ENCODE results near the gene F13A1.

Gene F13A1

GRCh38 chr6:6333501-6333900 is 13.0 kb upstream of the F13A1 start:
- no peaks in the 10 kb centered on the region for H3K9me3 Mint-ChIP-seq
- H3K4me3 Mint-ChIP-seq = no peak overlapping the region
- H3K27ac Mint-ChIP-seq = no peak overlapping the region
- ATAC-seq (replicated peaks) (no peak), DNase-seq (no peak)
- H3K4me1 Mint-ChIP-seq (ENCODE audit: low read depth in 2 of 2) = no peaks in the 10 kb centered on the region
- peaks cover 14 to 42% of the 10 kb centered on the region in 2 donors for H3K27me3 Mint-ChIP-seq
- peaks cover 2% of the 10 kb centered on the region for H3K36me3 Mint-ChIP-seq (ENCODE audit: insufficient read depth)

GRCh38 chr6:6332811-6333244 is 12.4 kb upstream of the F13A1 start:
- H3K4me1 Mint-ChIP-seq (ENCODE audit: low read depth in 2 of 2) = no peaks in the 10 kb centered on the region
- no peak overlapping the region for H3K27ac Mint-ChIP-seq
- H3K4me3 Mint-ChIP-seq = no peak overlapping the region
- DNase-seq (no peak), ATAC-seq (replicated peaks) (no peak)
- H3K27me3 Mint-ChIP-seq = peaks cover 16 to 47% of the 10 kb centered on the region in 2 donors
- H3K9me3 Mint-ChIP-seq = no peaks in the 10 kb centered on the region
- H3K36me3 Mint-ChIP-seq (ENCODE audit: insufficient read depth) = peaks cover 2% of the 10 kb centered on the region

GRCh38 chr6:6331946-6332601 is 11.6 kb upstream of the F13A1 start:
- Mint-ChIP-seq H3K4me3 (no peak overlapping the region), H3K4me1 (ENCODE audit: low read depth in 2 of 2) (no peaks in the 10 kb centered on the region)

GRCh38 chr6:6331393-6331792 is 10.9 kb upstream of the F13A1 start:
- ATAC-seq (replicated peaks) (no peak), DNase-seq (no peak)
- Mint-ChIP-seq H3K36me3 (ENCODE audit: insufficient read depth) (peaks cover 2% of the 10 kb centered on the region), H3K4me1 (ENCODE audit: low read depth in 2 of 2) (no peaks in the 10 kb centered on the region), H3K27me3 (peaks cover 24 to 58% of the 10 kb centered on the region in 2 donors), H3K27ac (no peak overlapping the region), H3K4me3 (no peak overlapping the region), H3K9me3 (no peaks in the 10 kb centered on the region)

More at GRCh38 chr6:6331946-6332601, 11.6 kb upstream of the F13A1 start:
- Mint-ChIP-seq H3K27ac (no peak overlapping the region), H3K9me3 (no peaks in the 10 kb centered on the region), H3K36me3 (ENCODE audit: insufficient read depth) (peaks cover 2% of the 10 kb centered on the region), H3K27me3 (peaks cover 21 to 53% of the 10 kb centered on the region in 2 donors)
- DNase-seq = no peak
- no peak for ATAC-seq (replicated peaks)

- Mint-ChIP-seq H3K9me3 (no peaks in the 10 kb centered on the region), H3K36me3 (ENCODE audit: insufficient read depth) (peaks cover 2% of the 10 kb centered on the region), H3K4me1 (ENCODE audit: low read depth in 2 of 2) (no peaks in the 10 kb centered on the region), H3K27ac (no peak overlapping the region), H3K4me3 (no peak overlapping the region), H3K27me3 (peaks cover 32 to 68% of the 10 kb centered on the region in 2 donors)
- ATAC-seq (replicated peaks) (no peak), DNase-seq (no peak)
Measured at GRCh38 chr6:6330407-6330806, 9.9 kb upstream of the F13A1 start.

GRCh38 chr6:6328451-6328850 is 8.0 kb upstream of the F13A1 start:
- Mint-ChIP-seq H3K9me3 (no peaks in the 10 kb centered on the region), H3K27ac (no peak overlapping the region), H3K4me3 (no peak overlapping the region), H3K36me3 (ENCODE audit: insufficient read depth) (no peaks in the 10 kb centered on the region), H3K4me1 (ENCODE audit: low read depth in 2 of 2) (no peaks in the 10 kb centered on the region), H3K27me3 (peaks cover 37 to 68% of the 10 kb centered on the region in 2 donors)
- DNase-seq = no peak
- ATAC-seq (replicated peaks) = no peak

GRCh38 chr6:6323352-6323751 is 2.9 kb upstream of the F13A1 start:
- Mint-ChIP-seq H3K27ac (no peak overlapping the region), H3K9me3 (no peaks in the 10 kb centered on the region), H3K36me3 (ENCODE audit: insufficient read depth) (no peaks in the 10 kb centered on the region), H3K4me1 (ENCODE audit: low read depth in 2 of 2) (no peaks in the 10 kb centered on the region), H3K27me3 (peaks cover 66 to 91% of the 10 kb centered on the region in 2 donors), H3K4me3 (no peak overlapping the region)
- DNase-seq = no peak
- ATAC-seq (replicated peaks) = no peak

GRCh38 chr6:6320901-6321300 is 439 bp upstream of the F13A1 start:
- Mint-ChIP-seq H3K4me3 (no peak overlapping the region), H3K36me3 (ENCODE audit: insufficient read depth) (no peaks in the 10 kb centered on the region), H3K27ac (no peak overlapping the region), H3K9me3 (no peaks in the 10 kb centered on the region), H3K27me3 (peaks cover 72 to 91% of the 10 kb centered on the region in 2 donors), H3K4me1 (ENCODE audit: low read depth in 2 of 2) (no peaks in the 10 kb centered on the region)
- no peak for DNase-seq
- no peak for ATAC-seq (replicated peaks)

- DNase-seq (no peak), ATAC-seq (replicated peaks) (no peak)
- H3K4me3 Mint-ChIP-seq = no peak overlapping the region
- H3K9me3 Mint-ChIP-seq = no peaks in the 10 kb centered on the region
- peaks cover 64 to 85% of the 10 kb centered on the region in 2 donors for H3K27me3 Mint-ChIP-seq
- H3K36me3 Mint-ChIP-seq (ENCODE audit: insufficient read depth) = no peaks in the 10 kb centered on the region
- no peaks in the 10 kb centered on the region for H3K4me1 Mint-ChIP-seq (ENCODE audit: low read depth in 2 of 2)
- no peak overlapping the region for H3K27ac Mint-ChIP-seq
Measured at GRCh38 chr6:6317825-6318733, 2.4 kb downstream of the F13A1 start.

GRCh38 chr6:6317386-6317785 is 3.1 kb downstream of the F13A1 start:
- Mint-ChIP-seq H3K4me1 (ENCODE audit: low read depth in 2 of 2) (no peaks in the 10 kb centered on the region), H3K9me3 (no peaks in the 10 kb centered on the region), H3K27ac (no peak overlapping the region), H3K27me3 (peaks cover 57 to 81% of the 10 kb centered on the region in 2 donors), H3K4me3 (no peak overlapping the region), H3K36me3 (ENCODE audit: insufficient read depth) (no peaks in the 10 kb centered on the region)
- ATAC-seq (replicated peaks) (no peak), DNase-seq (no peak)

- peak in 1 of 3 experiments; percentile 5 for DNase-seq
- no peak overlapping the region for H3K4me3 Mint-ChIP-seq
- ATAC-seq (replicated peaks) = no peak
- no peaks in the 10 kb centered on the region for H3K9me3 Mint-ChIP-seq
- no peaks in the 10 kb centered on the region for H3K4me1 Mint-ChIP-seq (ENCODE audit: low read depth in 2 of 2)
- no peaks in the 10 kb centered on the region for H3K36me3 Mint-ChIP-seq (ENCODE audit: insufficient read depth)
- H3K27ac Mint-ChIP-seq = no peak overlapping the region
- peaks cover 45 to 67% of the 10 kb centered on the region in 2 donors for H3K27me3 Mint-ChIP-seq
Measured at GRCh38 chr6:6315660-6316059, 4.8 kb downstream of the F13A1 start.

- Mint-ChIP-seq H3K9me3 (no peaks in the 10 kb centered on the region), H3K36me3 (ENCODE audit: insufficient read depth) (no peaks in the 10 kb centered on the region), H3K4me3 (no peak overlapping the region), H3K27ac (no peak overlapping the region), H3K27me3 (peaks cover 40 to 64% of the 10 kb centered on the region in 2 donors), H3K4me1 (ENCODE audit: low read depth in 2 of 2) (no peaks in the 10 kb centered on the region)
- DNase-seq (no peak), ATAC-seq (replicated peaks) (no peak)
Measured at GRCh38 chr6:6314596-6314995, 5.9 kb downstream of the F13A1 start.

- no peaks in the 10 kb centered on the region for H3K4me1 Mint-ChIP-seq (ENCODE audit: low read depth in 2 of 2)
- H3K27me3 Mint-ChIP-seq = peaks cover 33 to 59% of the 10 kb centered on the region in 2 donors
- H3K4me3 Mint-ChIP-seq = no peak overlapping the region
- H3K9me3 Mint-ChIP-seq = no peaks in the 10 kb centered on the region
- DNase-seq (no peak), ATAC-seq (replicated peaks) (no peak)
- no peak overlapping the region for H3K27ac Mint-ChIP-seq
- H3K36me3 Mint-ChIP-seq (ENCODE audit: insufficient read depth) = no peaks in the 10 kb centered on the region
Measured at GRCh38 chr6:6312901-6313441, 7.5 kb downstream of the F13A1 start.
